VCaP (cell line): ENCODE results near the gene UBE2E2.

Experiments used
- H3K27ac ChIP-seq: fragments of 450-650 bp; 2 replicates; pipeline ENCODE4 v1.5.1; 2017
- TF ChIP-seq, protein P1 (sequence below): fragments of 450-650 bp; conservative IDR thresholded peaks from 2 replicates; pipeline ENCODE4 v1.5.1; 2017; ENCODE audit warnings: mild to moderate bottlenecking, moderate library complexity

UBE2E2 gene

DNA sequence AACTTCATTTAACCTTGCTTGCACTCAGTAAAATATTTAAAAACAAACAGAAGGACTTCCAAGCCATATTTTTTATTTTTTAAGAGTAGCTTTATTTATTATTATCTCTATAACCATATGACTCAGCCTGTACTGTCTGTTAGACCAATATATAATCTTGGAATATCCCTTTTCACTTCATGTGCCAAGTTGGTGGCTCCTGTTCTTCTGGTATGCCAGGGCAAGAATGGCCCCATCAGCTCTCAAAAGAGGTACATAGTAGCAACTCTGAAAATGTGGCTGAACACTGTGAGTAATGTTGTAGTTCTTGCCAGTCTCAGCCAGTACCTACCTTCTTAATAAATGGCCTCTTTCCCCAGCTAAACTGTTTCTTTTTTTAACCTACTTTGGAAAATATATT is 345.6 kb downstream of the UBE2E2 start:
- H3K27ac ChIP-seq: no peak overlapping the region
- TF ChIP-seq, protein P1, sequence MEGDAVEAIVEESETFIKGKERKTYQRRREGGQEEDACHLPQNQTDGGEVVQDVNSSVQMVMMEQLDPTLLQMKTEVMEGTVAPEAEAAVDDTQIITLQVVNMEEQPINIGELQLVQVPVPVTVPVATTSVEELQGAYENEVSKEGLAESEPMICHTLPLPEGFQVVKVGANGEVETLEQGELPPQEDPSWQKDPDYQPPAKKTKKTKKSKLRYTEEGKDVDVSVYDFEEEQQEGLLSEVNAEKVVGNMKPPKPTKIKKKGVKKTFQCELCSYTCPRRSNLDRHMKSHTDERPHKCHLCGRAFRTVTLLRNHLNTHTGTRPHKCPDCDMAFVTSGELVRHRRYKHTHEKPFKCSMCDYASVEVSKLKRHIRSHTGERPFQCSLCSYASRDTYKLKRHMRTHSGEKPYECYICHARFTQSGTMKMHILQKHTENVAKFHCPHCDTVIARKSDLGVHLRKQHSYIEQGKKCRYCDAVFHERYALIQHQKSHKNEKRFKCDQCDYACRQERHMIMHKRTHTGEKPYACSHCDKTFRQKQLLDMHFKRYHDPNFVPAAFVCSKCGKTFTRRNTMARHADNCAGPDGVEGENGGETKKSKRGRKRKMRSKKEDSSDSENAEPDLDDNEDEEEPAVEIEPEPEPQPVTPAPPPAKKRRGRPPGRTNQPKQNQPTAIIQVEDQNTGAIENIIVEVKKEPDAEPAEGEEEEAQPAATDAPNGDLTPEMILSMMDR: no peak

DNA sequence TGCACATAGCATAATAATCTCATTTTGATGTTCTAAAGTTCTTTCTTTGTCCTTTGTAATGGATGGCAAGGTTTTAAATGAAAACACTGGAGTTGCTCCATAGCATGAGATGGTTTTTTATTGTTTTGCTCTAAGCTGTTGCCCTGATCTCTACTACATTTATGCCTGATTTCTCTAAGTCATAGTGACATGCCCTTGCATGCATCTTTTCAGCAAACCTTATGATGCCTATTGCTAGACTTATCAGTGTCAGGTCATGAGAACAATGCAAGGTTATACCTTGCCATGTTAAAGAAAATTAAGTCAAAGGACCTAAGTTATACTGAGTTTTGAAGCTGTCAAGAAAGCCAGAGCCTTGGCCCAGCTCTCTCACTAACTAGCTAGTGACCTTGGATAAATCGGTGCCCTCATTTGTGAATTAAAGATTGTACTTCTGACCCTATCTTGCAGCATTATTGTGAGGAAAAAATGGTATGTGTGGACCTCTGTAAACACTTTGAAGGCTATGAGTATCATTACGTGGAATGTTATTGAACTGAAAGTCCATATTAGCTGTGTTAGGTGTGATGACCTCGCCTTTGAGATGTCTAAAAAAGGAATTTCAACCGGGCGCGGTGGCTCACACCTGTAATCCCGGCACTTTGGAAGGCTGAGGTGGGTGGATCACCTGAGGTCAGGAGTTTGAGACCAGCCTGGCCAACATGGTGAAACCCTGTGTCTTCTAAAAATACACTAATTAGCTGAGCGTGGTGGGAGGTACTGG is 346.2 kb downstream of the UBE2E2 start:
- TF ChIP-seq, protein P1: no peak
- H3K27ac ChIP-seq: no peak overlapping the region

DNA sequence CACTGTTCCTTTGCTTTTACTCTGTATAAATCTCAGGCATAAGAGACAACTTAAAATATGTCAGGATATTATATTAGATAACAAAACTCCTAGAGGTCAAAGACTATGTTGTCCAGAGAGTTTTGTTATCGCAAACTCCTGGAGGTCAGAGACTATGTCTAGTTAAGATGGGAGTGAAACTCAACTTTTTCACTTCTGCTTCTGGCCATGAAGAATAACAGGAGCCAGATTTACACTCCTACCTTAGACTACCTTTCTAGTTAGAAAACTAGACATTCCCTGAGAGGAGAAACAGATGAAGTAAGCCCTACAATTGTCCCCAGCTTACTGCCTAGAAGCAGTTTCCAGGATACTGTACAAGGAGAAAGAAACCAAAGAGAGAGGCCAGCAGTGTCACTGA is 347.3 kb downstream of the UBE2E2 start:
- TF ChIP-seq, protein P1: no peak

DNA sequence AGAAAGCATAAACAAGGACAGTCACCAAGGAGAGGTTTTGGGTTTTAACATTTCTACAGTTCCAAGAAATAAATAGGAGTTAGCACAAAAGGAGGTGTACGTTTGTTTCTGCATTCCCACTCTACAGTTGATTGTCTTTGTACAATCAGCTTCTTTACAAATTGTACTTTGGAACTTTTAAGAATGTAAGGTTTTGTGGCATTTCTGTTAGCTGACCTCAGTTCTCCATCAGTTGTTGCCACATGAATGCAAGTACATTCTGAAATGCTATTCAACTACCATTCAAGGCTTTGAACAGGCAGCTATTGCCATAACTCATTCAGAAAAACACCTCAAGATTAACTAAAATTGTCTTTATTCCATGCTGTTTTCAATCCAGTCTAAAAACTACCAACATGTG is 349.4 kb downstream of the UBE2E2 start:
- no peak overlapping the region for H3K27ac ChIP-seq
- TF ChIP-seq, protein P1: no peak

More for the DNA sequence above, 347.3 kb downstream of the UBE2E2 start:
- no peak overlapping the region for H3K27ac ChIP-seq

DNA sequence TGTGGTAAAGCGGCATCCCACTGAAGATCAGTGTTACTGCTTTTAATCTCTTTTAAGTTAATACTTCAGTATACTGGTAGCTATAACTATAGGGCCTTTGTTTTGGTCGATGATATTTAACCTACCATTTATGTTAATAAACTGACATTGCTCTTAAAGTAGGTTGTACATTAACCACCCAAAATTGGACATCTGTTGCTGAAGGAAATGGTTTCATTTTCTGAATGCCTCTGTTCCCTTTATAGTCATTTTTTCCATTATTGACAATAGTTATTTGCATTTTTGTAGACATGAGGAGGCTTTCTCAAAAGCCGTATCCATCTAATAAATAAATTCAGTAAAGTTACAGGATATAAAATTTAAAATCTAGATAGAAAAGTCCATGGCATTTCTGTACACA is 350.2 kb downstream of the UBE2E2 start:
- H3K27ac ChIP-seq: no peak overlapping the region
- TF ChIP-seq, protein P1: no peak

DNA sequence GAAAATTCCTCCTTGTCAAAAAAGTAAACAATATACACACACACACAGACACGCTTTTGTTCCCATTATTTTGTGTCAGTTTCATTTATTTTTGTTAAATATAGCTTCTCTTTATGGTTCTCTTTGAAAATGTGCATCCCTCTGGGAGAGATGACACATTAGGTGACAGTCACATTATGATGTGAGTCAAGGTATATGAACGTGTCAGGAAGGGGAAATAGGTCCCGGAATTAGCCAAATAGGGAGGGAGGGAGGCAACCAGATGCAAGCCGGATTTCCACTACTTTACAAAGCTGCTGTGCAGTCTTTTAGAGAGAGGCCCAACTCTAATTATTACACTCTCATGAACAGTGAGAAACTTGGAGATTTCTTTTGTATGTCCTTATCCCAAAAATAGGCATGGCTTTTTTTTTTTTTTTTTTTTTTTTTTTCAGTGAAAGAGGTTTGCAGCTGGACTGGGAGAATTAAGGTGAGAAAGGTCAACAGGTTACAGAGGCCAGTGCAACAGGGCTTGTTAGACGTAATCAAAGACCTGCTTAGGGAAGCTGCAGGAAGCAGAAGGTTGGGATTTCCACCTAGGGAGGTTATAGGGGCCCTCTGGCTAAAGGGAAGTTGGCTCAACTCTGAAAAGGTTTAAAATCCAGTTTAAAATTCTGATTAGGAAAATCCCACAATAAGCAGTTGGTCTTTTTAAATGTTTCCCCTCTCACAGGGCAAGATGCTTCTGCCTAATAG is 362.1 kb downstream of the UBE2E2 start:
- no peak overlapping the region for H3K27ac ChIP-seq
- TF ChIP-seq, protein P1: no peak

DNA sequence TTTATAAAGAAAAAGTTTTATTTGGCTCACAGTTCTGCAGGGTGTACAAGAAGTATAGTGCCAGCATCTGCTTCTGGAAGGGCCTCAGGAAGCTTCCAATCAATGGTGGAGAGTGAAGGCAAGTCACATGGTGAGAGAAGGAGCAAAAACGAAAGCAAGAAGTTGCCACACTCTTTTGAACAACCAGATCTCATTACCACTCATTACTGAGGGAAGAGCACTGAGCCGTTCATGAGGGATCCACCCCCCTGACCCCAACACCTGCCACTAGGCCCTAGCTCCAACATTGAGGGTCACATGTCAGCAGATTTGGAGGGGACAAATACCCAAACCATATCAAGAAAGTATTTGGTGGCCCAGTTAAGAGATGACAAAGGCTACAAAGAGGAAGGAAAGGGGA is 363.4 kb downstream of the UBE2E2 start:
- H3K27ac ChIP-seq: no peak overlapping the region
- TF ChIP-seq, protein P1: no peak
